H1 (cell line): ENCODE results near the gene MCC. TPM values are rescaled to one million over a fixed set of nuclear protein-coding genes. Genes with fewer than 3 reads are reported as not detected.

Source experiments
- EZH2 ChIP-seq: fragments of 200-600 bp; sonication (generic); IDR thresholded peaks from 2 replicates; pipeline ENCODE4 v1.7.1; 2012; ENCODE audit warnings: low read depth, mild to moderate bottlenecking, moderate library complexity, low read length, inconsistent platforms; ENCODE audit not compliant: severe bottlenecking
- FOSL1 ChIP-seq: IDR thresholded peaks from 2 replicates; pipeline ENCODE4 v1.6.1; 2011; ENCODE audit warnings: mild to moderate bottlenecking, low read depth, low read length, moderate library complexity; ENCODE audit not compliant: insufficient read depth
- TAF7 ChIP-seq: optimal IDR thresholded peaks from 2 replicates; pipeline ENCODE3; 2011; ENCODE audit warnings: low read depth, mild to moderate bottlenecking, inconsistent platforms, low read length, moderate library complexity, borderline replicate concordance
- polyA plus RNA-seq, 7 experiments: library from polyadenylated mRNA; depleted of rRNA in 3 of 7; stranded (reverse) in 5 of 7; unstranded in 2 of 7; fragments of >200 nt in 5 of 7; fragments of 200-250 nt in 2 of 7; gene quantifications; 1 replicate in 5 of 7; 2 replicates in 1 of 7; 4 replicates in 1 of 7; pipeline versions ENCODE4 v1.2.1 to v1.2.3, GENCODE V29; 2011 to 2013; ENCODE audit warnings: missing spikeins in 2 of 7, mixed read lengths in 2 of 7
- total RNA-seq: library from RNA; stranded (reverse); fragmentation: NEBNext Ultra II Directional; extraction: Animal tissue kit (Norgen Biotek cat#: 25700); gene quantifications from 2 replicates; pipeline ENCODE4 v1.2.1, GENCODE V29; 2021
- TF ChIP-seq, protein P1 (sequence below): IDR thresholded peaks from 2 replicates; pipeline ENCODE4 v1.6.1; 2011; ENCODE audit warnings: low read depth, mild to moderate bottlenecking, low read length; ENCODE audit not compliant: insufficient read depth

The MCC gene
- total and polyA plus RNA-seq, 2 of the 8 experiments (the other 6 are each of a cell fraction or from before 2014, with no cell fraction given) = 2.6 to 18.3 TPM

DNA sequence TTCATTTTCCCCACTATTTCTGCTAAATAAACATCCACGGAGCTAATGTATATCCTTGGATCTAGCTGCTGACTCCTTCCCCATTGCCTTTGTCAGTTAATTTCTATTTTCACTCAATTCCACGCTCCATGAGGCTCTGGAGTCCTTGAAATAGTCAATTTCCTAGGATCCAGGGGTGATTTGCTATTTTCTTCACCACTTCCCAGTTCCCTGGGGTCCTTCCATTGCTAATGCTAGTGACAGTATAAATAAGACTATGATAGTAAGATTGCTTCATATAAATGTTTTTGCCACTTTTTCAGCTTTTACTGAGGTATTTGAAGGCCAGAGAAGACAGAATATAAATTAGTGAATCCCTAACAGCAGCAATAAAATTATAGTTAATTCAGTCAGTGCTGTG is 66.6 kb downstream of the MCC start (continued):
- no peak for TF ChIP-seq TAF7
- TF ChIP-seq FOSL1 = no peak
- TF ChIP-seq, protein P1, sequence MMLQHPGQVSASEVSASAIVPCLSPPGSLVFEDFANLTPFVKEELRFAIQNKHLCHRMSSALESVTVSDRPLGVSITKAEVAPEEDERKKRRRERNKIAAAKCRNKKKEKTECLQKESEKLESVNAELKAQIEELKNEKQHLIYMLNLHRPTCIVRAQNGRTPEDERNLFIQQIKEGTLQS = no peak
- TF ChIP-seq EZH2 = no peak
